Activated gamma-delta T cell (primary cell): ENCODE results near the gene CADPS2.

Source experiments
- DNase-seq: peaks from one replicate; lab custom pipeline; 2025; lab: John Stamatoyannopoulos, UW

The CADPS2 gene

DNA sequence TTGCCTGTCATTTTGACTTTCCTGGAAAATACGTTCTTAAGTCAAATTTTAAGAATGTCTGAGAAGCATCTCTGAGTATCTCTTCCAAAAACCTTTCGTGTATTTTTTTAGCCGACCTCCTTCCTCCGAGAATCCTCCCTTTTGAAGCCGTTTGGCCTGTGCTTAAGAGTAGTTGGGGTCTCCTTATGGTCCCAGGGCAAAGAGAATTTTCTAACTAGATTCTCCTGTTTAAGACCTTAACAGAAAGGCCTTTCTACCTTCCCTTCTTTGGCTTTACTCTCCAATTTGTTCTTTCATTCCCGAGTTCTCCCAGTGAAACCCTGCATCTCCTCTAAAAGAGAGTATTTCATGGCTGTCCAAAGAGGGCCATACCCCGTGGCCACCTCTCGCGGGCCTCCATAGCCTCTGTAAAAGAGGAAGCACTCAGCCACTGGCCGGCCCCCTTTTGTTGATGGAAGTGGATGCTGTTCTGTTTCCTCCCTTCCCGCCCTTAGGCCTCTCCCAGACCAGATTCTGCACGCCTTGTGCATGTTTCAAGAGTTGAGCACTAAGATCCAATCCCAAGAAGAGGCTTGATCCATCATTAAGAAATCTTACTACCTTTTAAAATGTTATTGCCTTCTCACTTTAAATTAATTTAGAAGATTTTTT lies 575.1 kb downstream of the CADPS2 start:
- DNase-seq = no peak

- DNase-seq = no peak
Observed at GRCh38 chr7:122310119-122311021, 575.9 kb downstream of the CADPS2 start.

DNA sequence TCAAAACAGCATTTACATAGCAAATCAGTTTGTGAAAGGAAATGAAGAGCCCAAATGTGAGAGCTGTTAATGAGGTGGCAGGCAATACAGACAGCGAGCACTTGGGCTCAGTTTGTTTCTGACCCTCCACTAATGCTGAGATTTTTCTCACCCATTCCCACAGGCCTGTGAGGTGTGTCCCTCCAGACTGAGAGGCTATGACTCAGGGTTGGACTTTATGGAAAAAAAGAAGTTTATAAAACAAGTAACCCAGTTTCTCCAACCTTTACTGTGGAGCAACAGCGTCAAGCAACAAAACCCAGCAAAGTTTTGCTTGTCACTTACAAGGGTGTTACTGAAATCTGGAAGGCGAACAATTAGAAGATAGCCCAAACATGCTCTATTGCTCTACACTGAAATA lies 576.8 kb downstream of the CADPS2 start:
- DNase-seq = no peak

DNA sequence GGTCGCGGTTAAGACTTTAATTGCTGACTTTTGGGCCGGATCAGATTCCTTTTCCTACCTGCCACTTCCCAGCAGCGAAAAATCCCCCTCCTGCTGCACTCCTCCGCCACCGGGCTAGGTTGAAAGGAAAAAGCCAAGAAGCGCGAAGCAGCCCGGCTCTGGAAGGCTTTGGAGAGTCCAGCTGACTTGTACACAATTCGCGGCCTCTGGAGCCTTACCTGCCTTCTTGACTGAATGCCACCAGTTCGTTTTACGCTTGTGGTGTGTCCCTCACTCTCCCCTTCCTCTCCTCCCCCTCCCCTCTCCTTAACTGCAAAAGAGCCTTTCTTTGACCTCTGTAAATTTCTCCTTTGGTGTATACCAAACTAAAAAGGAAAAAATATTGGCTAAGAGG lies 579.0 kb downstream of the CADPS2 start:
- DNase-seq = no peak

DNA sequence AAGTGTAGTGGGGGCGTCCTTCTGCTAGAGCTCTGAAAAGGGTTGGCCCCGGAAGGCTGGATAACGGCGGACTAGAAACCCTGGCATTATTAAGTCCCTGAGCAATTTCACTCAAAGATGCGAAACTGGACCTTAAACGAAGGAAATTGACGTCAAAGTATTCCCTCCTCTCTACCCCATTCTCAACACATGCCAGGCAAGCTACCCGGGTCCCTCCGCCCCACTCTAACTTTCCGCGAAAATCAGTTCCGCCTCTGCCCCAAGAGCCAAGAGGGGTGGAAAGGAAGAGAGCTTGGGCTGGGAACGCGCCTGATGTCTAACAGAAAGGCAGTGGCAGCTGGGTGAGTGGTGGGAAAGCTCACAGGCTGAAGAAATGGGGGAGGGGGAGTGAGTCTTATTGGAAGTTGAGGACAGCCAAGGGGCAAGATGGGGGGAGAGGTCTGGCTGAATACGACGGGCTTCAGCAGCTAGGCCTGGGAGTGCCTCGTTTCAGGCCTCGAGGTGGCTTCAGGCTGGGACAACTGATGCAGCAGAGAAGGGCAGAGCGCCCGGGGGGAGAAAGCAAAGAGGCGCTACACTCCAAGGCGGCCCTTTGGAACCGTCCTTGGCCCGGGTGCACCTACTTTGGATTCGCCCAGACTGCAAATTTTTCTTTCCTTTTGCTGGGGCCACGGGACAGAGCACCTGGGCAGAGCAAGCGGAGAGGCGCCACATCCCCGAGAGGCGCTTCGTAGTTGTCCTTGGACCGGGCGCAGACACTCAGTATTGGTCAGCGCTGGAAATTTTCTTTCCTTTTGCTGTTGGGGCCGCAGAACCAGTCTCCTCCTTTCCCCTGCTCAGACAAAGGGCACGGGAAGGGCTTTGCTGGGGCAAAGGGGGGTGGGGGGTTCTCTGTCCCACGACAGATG lies 579.7 kb downstream of the CADPS2 start:
- no peak for DNase-seq

DNA sequence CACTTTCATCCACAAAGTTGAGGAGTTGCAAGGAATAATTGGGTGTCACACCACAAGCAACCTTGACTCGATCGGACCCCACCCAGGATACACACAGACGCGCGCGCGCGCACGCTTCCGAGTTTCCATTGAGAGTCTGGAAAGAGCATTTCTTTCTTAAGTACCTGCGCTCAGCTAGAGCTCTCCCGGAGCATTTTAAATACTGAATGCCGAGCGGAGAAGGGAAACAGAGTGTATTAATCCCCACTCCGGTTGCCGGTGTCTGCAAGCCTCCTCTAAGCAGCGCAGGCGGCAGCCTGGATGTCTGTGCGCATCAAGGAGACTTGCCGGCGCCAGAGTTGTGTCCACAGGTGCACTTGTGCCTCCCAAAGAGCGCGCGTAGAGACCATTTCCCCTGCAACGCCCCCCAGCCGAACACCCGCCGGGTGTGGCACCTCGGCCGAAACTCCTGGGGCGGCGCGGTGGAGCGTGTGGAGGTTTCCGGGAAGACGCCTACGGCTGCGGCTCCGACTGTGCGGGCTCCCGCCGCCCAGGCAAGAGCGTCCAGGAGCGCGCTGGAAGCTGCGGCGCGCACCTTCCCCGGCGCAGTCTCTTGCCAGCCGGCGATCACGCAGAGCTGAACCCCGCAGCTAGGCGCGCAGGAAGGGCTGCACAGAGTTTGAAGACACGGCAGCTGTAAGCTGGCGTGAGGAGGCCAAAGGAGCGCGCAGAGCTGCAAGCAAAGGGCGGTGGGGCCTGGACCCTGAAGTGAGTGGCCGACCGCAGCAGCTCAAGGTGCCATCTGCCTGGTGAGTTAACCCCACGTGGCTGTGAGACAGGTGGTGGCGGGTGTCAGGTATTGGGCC lies 580.6 kb downstream of the CADPS2 start:
- DNase-seq = no peak

- DNase-seq = no peak
Observed at GRCh38 chr7:122304996-122305421, 581.3 kb downstream of the CADPS2 start.

GRCh38 chr7:122304319-122304975 lies 581.8 kb downstream of the CADPS2 start, which contains the start of gene FEZF1:
Gene FEZF1 (minus strand): TSS chr7:122304750. CDS start chr7:122304437, 313 bp downstream.
- no peak for DNase-seq

DNA sequence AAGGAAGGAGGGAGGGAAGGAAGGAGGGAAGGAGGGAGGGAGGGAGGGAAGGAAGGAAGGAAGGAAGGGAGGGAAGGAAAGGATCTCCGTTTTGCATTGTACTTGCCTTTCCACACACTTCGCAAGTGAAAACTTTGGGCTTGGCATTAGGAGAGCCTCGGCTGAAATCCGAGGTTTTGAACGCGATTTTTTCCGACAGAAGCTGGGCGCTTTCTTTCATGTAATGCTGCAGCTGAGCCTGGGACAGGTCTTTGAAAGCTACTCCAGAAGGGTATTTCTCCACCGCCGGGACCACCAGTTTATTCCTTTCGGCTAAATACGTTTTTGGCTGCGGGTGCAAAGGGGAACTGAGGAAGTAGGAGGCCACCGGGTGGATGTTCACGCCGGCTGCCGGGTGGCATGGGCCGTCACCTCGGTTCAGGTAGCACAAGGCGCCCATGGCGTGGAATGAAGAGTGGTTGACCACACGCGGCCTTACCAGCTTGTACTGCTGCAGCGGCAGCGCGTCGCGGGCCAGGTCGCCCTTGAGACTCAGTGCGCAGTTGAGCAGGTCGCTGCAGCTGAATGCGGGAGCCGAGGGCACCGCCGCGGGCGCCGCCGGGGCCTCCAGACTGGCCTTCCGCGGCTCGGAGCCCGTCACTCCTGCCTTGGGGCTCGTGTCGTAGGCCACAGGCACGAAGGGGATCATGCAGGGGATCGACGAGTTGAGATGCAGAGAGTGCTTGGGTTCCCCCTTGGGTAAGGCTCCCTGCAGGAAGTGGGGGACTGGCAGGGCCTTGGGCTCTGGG lies 582.5 kb downstream of the CADPS2 start:
- no peak for DNase-seq

- DNase-seq = no peak
Observed at GRCh38 chr7:122302761-122303530, 583.3 kb downstream of the CADPS2 start.

DNA sequence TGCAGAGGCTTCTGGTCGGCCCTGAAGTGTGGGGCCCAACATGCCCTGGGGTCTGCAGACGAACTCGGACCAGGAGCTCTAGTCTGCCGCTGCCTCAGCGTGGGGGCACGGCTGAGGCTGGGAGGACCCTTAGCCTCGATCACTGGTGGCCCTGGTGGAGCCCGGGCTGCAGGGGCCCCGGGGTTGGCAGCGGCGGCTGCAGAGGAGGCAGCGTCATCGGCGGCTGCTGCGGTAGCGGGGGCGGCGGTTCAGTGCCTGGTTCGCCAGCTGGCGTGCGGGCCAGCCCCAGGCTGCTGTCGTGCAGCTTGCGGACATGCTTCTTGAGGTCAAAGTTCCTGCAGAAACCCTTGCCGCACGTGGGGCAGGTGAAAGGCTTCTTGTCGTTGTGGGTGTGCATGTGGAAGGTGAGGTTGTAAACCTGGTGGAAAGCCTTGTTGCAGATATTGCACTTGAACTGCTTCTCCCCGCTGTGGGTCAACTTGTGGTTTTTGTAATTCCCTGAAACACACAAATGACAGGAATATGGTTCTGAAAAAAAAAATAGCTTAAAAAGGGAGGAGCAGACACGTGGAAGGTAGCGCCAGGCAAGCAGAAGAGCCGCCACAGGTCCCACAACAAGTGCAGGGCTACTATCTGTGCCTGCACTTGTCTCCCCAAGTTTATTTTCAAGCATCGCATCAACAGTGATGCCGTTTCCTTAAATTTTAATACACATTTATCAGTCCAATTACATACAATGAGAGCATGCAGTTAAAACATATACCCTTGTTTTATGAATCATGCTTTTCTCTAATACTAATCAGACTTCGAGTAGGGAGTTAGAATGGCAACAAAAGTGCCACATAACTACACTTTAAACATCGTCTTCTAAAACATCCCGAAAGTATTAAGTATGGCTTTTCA lies 584.2 kb downstream of the CADPS2 start:
- no peak for DNase-seq

DNA sequence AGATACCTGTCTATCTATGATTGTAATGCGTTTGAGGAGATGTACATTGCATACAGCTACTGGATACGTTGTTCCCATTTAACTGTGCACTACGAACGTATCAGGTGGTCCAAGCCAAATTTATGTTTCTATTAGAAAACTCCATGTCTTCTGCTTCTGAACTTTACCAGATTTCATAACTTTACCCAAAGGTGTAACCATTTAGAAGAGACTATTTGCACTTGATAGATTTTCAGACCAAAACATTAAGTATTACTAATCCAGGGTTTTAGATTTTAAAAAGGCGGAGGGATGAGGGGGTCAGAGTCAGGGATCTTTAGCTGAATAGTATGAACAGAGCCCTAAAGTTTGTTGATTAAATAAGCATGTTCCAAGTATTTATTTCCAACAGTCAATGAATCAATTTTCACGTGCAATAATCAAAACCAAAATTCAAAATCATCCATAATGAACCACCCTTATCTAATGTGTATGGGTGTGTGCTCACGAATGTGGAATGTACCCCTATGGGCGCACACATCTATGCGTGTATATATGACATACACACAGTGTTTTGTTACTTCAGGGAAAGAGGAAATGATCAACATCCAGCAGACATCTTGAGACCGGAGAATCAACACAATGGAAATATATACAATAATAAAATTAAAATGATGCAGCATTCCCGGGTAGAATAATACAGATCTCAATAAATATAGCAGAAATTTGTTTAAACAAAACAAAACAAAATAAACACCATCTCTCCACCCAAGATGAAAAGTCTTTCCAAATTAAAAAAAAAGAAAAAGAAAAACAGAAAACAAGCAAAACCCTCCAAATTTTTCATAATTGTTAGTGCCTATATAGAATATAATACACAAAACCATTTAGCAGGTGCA lies 585.1 kb downstream of the CADPS2 start:
- DNase-seq = no peak

DNA sequence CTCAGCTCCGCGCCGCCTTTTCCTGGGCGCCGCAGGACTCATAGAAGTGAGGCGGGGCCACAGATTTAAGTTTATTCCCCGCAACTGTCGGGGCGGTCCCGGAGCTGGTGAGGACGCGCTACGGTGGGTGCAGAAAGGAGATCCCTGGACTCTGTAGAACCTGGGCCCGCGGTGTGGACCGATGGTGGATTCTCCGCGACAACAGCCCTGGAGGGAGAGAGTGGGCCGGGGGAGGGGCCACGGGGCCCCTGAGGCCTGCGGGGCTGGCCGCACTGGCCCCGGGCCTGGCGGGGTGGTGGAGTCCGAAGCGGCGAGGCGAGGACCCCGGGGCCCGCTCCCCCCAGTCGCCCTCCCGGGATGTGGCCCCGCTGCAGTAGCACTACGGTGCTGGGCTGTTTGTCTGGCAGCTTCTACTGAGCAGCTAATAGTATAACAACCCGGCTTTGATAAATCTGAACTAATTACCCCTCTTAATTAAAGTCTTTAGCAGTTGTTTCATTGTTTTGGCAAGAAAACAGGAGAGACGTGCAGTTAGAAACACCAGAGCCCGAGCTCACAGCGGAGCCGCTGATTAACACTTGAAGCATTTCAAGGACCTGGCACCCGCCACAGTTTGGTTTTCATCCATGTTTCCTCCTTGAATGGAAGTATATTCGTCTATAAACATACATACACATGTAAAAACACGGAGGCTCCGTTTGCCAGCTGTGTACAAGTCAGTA lies 585.9 kb downstream of the CADPS2 start:
- DNase-seq = no peak

GRCh38 chr7:122299624-122300210 lies 586.5 kb downstream of the CADPS2 start:
- no peak for DNase-seq

DNA sequence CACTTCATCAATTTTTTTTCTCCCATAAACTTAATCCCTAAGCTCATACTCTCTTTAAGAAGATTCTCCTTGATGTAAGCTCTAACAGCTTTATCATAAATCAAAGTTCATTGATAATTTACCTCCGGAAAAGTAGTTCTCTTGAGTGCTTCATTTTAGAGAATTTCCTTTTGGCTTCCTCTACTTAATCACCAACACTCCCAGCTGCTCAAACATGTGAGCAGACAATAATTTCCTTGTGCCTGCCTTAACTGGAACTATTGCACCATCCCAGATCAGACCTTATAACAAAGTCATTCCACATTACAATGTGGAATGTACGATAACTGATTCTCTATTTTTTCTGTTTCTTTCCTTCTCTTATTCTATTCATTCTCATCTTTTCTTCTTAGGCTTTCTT lies 587.6 kb downstream of the CADPS2 start:
- no peak for DNase-seq

- no peak for DNase-seq
Observed at GRCh38 chr7:122298131-122298530, 588.1 kb downstream of the CADPS2 start.
